ES-I3 (cell line): ENCODE results near the gene PTPRU.

ENCODE experiments used
- H3K36me3 ChIP-seq: 2 replicates; pipeline ENCODE4 v1.6.1; 2013; ENCODE audit warnings: mild to moderate bottlenecking, low read length, control low read depth, moderate library complexity; ENCODE audit not compliant: insufficient read depth
- H3K4me1 ChIP-seq: 2 replicates; pipeline ENCODE4 v1.6.1; 2013; ENCODE audit warnings: mild to moderate bottlenecking, control low read depth, low read length; ENCODE audit not compliant: insufficient read depth
- H3K9ac ChIP-seq: 2 replicates; pipeline ENCODE4 v1.6.1; 2013; ENCODE audit warnings: low read depth, mild to moderate bottlenecking, low read length, moderate library complexity
- H3K9me3 ChIP-seq: 2 replicates; pipeline ENCODE4 v1.6.1; 2013; ENCODE audit warnings: mild to moderate bottlenecking, low read length, moderate library complexity; ENCODE audit not compliant: control insufficient read depth, insufficient read depth

PTPRU gene

GRCh38 chr1:29279406-29279805, 43.1 kb downstream of the PTPRU start:
- Histone ChIP-seq H3K4me1 (peaks cover 9% of the 10 kb centered on the region), H3K9me3 (no peaks in the 10 kb centered on the region), H3K9ac (no peak overlapping the region), H3K36me3 (no peaks in the 10 kb centered on the region; the same call in 1 of the 2 replicates)

DNA sequence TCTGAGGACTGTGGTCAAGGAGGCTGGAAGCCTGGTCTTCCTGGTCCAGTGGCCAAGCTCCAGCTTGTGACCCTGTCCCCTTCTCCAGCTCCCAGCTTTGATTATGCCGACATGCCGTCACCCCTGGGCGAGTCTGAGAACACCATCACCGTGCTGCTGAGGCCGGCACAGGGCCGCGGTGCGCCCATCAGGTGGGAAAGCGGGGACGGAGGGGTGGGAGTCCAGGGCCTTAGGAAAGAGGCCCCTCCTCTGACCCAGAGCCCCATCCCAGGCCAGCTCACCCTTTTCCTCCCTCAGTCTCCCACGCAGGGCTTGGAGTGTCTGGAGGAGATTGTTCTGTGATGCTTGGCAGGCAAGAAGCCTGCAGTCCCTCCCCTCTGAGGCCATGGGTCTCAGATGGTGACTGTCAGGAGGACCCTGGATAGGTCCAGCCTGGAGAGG, 43.6 kb downstream of the PTPRU start:
- Histone ChIP-seq H3K9ac (no peak overlapping the region), H3K4me1 (peaks cover 9% of the 10 kb centered on the region), H3K36me3 (peaks cover 4% of the 10 kb centered on the region), H3K9me3 (no peaks in the 10 kb centered on the region)

- H3K9me3 ChIP-seq: no peaks in the 10 kb centered on the region
- H3K9ac ChIP-seq: no peak overlapping the region
- peaks cover 8% of the 10 kb centered on the region for H3K36me3 ChIP-seq
- peaks cover 9% of the 10 kb centered on the region for H3K4me1 ChIP-seq
These were observed 44.2 kb downstream of the PTPRU start for GRCh38 chr1:29280409-29281131.

- Histone ChIP-seq H3K4me1 (peaks cover 9% of the 10 kb centered on the region), H3K9ac (no peak overlapping the region), H3K36me3 (peaks cover 8% of the 10 kb centered on the region), H3K9me3 (no peaks in the 10 kb centered on the region)
These were observed 45.2 kb downstream of the PTPRU start for GRCh38 chr1:29281571-29281970.

DNA sequence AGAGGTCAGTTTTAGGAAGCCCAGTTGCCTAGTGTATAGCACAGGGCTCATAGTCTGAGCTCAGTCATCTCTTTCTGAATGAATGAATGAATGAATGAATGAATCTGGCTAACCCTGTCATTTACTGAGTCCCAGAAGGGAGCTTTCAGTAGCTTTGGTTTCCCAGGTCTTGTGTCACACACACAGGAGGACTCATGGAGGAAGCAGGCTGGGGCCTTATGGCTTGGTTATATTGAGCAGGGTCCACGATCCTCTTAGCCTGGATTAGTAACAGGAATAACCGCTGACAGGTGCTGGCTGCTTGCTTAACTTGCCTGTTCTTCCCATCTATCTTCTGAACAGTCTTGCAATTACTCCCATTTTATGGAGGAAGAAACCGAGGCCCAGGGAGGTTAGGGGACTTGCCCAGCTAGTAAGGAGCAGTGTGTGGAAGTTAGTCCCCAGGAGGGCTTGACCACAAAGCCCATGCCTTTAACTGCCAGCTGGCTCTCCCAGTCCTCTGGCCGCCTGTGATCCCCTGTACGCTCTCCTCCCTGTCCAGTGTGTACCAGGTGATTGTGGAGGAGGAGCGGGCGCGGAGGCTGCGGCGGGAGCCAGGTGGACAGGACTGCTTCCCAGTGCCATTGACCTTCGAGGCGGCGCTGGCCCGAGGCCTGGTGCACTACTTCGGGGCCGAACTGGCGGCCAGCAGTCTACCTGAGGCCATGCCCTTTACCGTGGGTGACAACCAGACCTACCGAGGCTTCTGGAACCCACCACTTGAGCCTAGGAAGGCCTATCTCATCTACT, 46.0 kb downstream of the PTPRU start:
- H3K9me3 ChIP-seq: no peaks in the 10 kb centered on the region
- H3K36me3 ChIP-seq: peaks cover 8% of the 10 kb centered on the region
- 0 out of 2 replicates have a peak overlapping the region, but pooled peaks have one; percentile 8 for H3K9ac ChIP-seq

DNA sequence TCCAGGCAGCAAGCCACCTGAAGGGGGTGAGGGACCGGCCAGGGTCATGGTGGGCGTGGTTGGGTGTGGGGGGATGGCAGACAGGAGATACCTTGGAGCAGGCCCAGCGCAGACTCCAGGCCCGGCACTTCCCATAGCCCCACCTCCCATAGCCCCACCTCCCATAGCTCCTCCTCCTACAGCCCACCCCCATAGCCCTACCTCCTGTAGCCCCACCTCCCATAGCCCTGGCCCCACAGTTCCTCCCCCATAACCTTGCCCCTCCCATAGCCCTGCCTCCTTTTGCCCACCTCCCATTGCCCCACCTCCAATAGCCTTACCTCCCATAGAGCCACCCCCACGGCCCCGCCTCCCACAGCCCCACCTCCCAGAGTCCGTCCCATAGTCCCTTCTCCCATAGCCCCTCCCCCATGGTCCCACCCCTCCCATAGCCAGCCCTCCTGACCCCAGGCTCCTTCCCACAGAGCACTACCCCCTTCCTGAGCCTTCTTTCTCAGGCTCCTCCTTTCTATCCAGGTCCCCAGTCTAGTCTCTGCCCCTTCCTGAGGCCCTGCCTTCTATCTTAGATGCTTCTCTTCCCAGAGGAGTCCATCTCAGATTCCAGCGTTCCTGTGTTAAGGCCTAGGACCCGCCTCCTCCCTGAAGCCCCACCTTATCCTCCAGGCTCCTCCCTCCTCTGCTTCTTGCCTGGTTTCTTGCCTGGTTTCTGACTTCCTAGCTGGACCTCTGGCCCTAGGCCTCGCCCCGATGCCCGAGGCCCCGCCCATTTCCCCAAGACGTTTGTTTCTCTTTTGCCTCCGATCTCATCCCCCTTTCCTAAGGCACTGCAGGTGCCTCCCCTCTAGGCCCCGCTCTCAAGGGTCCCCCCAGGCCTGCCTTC, 46.8 kb downstream of the PTPRU start:
- Histone ChIP-seq H3K36me3 (peaks cover 8% of the 10 kb centered on the region), H3K9ac (peak overlapping the region; percentile 43; the same call in 1 of the 2 replicates)

More for the DNA sequence above, 46.0 kb downstream of the PTPRU start:
- peaks cover 9% of the 10 kb centered on the region for H3K4me1 ChIP-seq

DNA sequence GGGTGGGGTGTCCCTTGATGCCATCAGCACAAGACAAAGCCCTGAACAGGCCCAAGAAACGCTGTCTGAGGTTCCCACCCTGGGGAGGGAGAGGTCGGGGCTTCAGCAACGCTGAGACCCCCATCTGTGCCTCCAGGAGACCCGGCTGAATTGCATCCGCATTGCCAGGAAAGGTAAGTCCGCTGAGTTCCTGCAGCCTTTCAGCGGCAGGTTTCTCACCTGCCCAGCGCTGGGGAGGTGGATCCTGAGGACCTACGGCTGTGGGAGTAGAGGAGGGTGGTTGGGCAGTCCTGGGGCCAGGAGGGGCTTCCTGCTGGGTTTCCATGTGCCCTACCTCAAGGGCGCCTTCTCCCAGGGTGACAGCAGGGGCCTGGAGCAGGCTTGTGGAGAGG, 47.5 kb downstream of the PTPRU start:
- Histone ChIP-seq H3K9ac (peak overlapping the region; percentile 43; the same call in 1 of the 2 replicates), H3K4me1 (peaks cover 4% of the 10 kb centered on the region; the same call in 1 of the 2 replicates), H3K36me3 (peaks cover 8% of the 10 kb centered on the region), H3K9me3 (no peaks in the 10 kb centered on the region)

More for the DNA sequence above, 46.8 kb downstream of the PTPRU start:
- H3K4me1 ChIP-seq: peaks cover 5% of the 10 kb centered on the region
- H3K9me3 ChIP-seq: no peaks in the 10 kb centered on the region

DNA sequence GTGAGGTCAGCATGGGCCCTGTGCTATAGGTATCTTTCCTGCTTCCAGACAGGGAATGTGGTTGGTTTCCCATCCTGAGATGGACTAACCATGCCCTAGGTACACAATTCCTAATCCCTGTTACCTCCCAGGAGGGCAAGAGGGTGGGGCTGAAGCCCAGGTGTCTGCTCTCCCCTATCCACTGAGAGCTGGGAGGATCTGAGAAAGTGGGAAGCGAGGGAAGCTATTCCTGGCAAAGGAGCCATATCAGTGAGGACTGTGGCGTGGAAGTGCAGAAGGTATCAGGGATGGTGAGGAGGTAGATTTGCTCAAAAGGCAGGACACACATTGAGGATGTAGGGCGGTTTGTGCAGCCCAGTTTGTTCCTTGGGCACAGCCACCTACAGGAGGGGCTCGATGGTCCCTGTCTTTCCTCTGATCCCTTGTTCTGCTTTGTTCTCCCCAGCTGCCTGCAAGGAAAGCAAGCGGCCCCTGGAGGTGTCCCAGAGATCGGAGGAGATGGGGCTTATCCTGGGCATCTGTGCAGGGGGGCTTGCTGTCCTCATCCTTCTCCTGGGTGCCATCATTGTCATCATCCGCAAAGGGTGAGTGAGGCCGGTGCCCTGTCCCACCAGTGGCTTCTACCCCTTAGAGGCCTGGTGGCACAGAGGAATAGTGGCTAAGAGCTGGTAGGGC, 48.1 kb downstream of the PTPRU start:
- Histone ChIP-seq H3K36me3 (peaks cover 8% of the 10 kb centered on the region), H3K4me1 (peaks cover 4% of the 10 kb centered on the region; the same call in 1 of the 2 replicates), H3K9me3 (no peaks in the 10 kb centered on the region), H3K9ac (no peak overlapping the region)

DNA sequence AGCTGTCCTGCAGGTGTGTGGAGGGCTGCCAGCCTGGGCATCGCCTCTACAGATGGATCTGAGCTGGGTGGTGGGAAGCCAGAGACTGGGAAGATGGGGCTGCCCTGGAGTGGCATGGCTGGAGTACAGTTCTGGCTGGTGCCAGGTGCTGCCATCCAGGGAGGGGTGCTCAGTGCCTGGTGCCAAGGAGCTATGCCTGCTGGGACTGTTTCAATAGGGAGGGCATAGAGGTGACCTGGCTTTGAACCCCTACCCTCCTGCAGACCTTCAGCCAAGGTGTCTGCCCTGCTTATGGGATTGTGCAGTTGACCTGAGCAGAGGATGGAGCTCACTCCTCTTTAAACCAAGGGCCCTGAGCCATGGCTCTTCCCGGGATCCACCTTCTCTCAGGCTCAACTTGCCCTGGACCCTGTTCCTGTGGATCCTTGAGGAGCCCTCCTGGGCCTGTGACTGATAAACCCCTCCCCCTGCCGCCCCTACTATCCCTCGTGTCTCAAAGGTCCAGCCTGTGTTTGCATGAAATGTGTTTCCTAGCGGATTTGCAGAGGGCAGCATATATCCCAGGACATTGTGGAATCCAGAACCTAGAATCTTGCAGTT, 48.7 kb downstream of the PTPRU start:
- H3K9me3 ChIP-seq: no peaks in the 10 kb centered on the region
- H3K4me1 ChIP-seq: peaks cover 4% of the 10 kb centered on the region; the same call in 1 of the 2 replicates
- H3K36me3 ChIP-seq: peaks cover 8% of the 10 kb centered on the region
- H3K9ac ChIP-seq: no peak overlapping the region

DNA sequence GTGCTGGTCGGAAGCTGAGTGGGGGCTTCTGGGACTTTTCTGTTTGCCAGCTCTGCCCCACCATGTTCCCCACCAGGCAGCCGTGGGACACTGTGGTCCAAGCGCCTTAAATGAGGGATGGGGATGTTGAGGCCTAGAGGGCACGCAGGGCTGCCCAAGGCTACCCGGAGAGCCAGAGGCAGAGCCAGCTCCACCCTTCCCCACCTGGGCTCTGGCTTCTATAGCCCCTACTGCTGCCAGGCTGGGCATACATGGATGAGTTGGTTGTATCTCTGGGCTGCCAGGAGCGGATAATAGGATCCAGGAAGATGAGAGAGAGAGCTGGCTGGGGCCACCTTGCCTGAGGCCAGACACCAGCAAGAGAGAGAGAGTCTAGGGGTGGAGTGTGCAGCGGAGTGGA, 49.4 kb downstream of the PTPRU start:
- H3K36me3 ChIP-seq: peaks cover 8% of the 10 kb centered on the region
- no peak overlapping the region for H3K9ac ChIP-seq
- H3K9me3 ChIP-seq: no peaks in the 10 kb centered on the region
- H3K4me1 ChIP-seq: peaks cover 4% of the 10 kb centered on the region; the same call in 1 of the 2 replicates

GRCh38 chr1:29286194-29286767, 50.0 kb downstream of the PTPRU start:
- Histone ChIP-seq H3K9ac (no peak overlapping the region), H3K9me3 (no peaks in the 10 kb centered on the region), H3K4me1 (peaks cover 4% of the 10 kb centered on the region; the same call in 1 of the 2 replicates), H3K36me3 (peaks cover 8% of the 10 kb centered on the region)

DNA sequence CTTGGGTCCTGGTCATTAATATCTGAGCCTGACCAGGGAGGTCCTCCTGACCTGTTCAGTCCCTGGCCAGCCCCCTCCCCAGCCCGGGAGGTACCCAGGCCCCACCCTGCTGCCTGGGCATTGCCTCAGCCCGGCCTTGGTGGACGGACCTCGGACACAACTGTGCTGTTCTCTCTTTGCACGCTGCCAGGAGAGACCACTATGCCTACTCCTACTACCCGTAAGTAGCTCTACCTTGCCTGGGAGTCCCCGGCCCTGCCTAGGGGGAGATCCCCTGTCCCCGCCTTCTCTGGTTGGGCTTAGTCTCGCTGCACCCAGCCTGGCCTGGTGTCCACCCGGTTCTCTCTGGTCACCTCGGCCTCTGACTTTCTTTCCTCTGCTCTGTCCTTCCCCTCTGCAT, 53.2 kb downstream of the PTPRU start:
- no peak overlapping the region for H3K9ac ChIP-seq
- H3K9me3 ChIP-seq: no peaks in the 10 kb centered on the region
- no peaks in the 10 kb centered on the region for H3K4me1 ChIP-seq
- H3K36me3 ChIP-seq: peaks cover 8% of the 10 kb centered on the region; the same call in 1 of the 2 replicates

DNA sequence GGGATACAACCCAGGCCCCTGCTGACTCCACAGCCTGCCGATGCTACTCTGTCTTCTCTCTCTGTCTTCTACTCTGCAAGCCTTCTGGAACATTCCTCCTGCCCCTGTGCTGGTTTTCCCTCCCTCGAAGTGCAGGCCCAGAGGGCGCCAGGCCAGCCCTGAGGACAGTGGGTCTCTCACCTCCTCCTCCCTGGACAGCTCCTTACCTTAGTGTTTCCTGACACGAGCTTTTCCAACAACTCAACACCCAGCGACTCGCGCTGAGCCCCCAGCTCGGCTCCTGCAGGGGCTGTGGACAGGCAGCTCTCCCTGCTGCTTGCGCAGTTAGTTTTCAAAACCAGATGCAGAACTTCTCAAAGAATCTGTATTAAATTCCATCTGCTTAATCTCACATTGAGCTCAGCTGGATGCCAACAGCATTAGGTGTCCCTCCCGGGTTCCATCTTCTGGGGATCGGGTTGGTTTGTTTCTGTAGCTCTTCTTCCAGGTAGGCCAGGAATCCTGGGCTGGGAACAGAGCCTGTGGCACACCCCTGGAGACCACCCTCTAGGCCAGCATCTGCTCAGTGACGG, 54.2 kb downstream of the PTPRU start:
- Histone ChIP-seq H3K4me1 (no peaks in the 10 kb centered on the region), H3K9ac (no peak overlapping the region), H3K36me3 (0 out of 2 replicates have a peak, but pooled peaks cover under 1% of the 10 kb centered on the region), H3K9me3 (no peaks in the 10 kb centered on the region)
